Neural progenitor cell (in vitro differentiated cells): ENCODE measurements around the gene SCRG1.

Experiments
- EZH2 ChIP-seq: fragments of 200-600 bp; sonication (generic); IDR thresholded peaks from 2 replicates; pipeline ENCODE4 v1.6.1; 2017; ENCODE audit warnings: antibody characterized with exemption, mild to moderate bottlenecking, moderate library complexity
- EZH2phosphoT487 ChIP-seq: fragments of 200-600 bp; sonication (generic); IDR thresholded peaks from 2 replicates; pipeline ENCODE4 v1.6.1; 2017; ENCODE audit warnings: antibody characterized with exemption
- TF ChIP-seq, protein P1 (sequence below): fragments of 200-600 bp; sonication (generic); IDR thresholded peaks from 2 replicates; pipeline ENCODE4 v1.5.1; 2017; ENCODE audit warnings: antibody characterized with exemption, mild to moderate bottlenecking

DNA sequence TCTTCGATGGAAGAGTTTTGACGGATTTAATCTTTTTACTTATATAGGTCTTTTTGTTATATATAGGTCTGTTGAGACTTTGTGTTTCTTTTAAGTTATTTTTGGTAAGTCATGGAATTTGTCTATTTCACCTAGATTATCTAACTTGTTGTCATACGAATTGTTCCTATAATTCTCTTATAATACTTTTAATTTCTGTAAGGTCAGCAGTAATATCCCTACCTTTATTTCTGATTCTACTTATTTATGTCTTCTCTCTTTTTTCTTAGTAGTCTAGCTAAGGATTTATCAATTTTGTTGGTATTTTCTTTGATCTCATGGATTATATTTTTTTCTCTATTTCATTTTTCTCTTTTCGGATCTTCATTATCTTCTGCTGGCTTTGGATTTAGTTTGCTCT, 16.6 kb downstream of the SCRG1 start:
- TF ChIP-seq, protein P1, sequence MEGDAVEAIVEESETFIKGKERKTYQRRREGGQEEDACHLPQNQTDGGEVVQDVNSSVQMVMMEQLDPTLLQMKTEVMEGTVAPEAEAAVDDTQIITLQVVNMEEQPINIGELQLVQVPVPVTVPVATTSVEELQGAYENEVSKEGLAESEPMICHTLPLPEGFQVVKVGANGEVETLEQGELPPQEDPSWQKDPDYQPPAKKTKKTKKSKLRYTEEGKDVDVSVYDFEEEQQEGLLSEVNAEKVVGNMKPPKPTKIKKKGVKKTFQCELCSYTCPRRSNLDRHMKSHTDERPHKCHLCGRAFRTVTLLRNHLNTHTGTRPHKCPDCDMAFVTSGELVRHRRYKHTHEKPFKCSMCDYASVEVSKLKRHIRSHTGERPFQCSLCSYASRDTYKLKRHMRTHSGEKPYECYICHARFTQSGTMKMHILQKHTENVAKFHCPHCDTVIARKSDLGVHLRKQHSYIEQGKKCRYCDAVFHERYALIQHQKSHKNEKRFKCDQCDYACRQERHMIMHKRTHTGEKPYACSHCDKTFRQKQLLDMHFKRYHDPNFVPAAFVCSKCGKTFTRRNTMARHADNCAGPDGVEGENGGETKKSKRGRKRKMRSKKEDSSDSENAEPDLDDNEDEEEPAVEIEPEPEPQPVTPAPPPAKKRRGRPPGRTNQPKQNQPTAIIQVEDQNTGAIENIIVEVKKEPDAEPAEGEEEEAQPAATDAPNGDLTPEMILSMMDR = no peak
- TF ChIP-seq EZH2 (no peak), EZH2phosphoT487 (no peak)
